ENCODE measurements around the gene HSPA1A.

HSPA1A gene

DNA sequence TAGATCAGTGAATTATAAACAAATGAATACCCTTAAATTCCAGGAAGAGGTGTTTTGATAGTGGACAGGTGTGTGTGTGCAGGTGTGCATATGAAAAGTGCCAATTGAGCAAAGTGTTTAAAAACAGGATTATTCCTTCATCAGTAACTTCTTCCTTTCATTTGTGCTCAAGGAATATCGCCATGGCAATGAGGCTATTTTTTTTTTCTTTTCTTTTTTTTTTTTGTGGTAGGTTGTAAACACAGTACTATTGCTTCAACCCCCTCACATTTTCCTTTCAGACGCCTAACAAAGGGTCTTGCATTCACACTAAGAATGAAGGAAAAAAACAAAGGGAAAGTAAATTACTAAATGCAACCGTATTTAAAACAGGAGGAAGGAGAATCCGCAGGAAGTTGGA is 10.2 kb downstream of the HSPA1A start:
- H3K4me3 ChIP-seq (ENCODE audit: low read depth, low read length), result peak overlapping the region; percentile 38
- TF ChIP-seq, protein P1, sequence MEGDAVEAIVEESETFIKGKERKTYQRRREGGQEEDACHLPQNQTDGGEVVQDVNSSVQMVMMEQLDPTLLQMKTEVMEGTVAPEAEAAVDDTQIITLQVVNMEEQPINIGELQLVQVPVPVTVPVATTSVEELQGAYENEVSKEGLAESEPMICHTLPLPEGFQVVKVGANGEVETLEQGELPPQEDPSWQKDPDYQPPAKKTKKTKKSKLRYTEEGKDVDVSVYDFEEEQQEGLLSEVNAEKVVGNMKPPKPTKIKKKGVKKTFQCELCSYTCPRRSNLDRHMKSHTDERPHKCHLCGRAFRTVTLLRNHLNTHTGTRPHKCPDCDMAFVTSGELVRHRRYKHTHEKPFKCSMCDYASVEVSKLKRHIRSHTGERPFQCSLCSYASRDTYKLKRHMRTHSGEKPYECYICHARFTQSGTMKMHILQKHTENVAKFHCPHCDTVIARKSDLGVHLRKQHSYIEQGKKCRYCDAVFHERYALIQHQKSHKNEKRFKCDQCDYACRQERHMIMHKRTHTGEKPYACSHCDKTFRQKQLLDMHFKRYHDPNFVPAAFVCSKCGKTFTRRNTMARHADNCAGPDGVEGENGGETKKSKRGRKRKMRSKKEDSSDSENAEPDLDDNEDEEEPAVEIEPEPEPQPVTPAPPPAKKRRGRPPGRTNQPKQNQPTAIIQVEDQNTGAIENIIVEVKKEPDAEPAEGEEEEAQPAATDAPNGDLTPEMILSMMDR (IDR thresholded peaks at IDR 0.05; ENCODE audit: control insufficient read depth, extremely low read depth, insufficient read depth), result no peak

DNA sequence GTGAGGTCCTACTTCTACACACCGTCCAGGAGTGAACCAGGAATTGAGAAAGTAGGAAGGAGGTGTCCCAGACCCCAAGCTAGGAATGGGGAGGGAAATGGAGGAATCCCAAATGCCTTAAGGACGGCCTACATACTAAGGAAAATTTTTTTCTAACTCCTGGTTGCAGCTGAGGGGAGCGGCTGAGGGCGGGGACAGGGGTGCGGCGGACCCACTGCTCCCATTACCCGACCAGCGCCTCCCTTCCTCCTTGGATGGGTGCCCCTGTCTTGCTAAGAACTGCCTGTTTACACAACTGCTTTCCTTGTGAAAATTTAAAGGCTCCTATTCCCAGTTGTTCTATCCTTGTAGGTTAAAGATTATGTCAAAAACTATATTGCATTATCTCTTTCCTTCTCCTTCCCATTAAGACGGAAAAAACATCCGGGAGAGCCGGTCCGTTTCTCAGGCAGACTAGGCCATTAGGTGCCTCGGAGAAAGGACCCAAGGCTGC is 11.5 kb downstream of the HSPA1A start:
- peak overlapping the region; percentile 60 for H3K4me3 ChIP-seq (ENCODE audit: low read depth, low read length)
- TF ChIP-seq, protein P1 (IDR thresholded peaks at IDR 0.05; ENCODE audit: control insufficient read depth, extremely low read depth, insufficient read depth), result no peak
- DNase-seq (ENCODE audit: low read depth), result no peak

More for the DNA sequence above, 10.2 kb downstream of the HSPA1A start:
- DNase-seq (ENCODE audit: low read depth), result no peak

DNA sequence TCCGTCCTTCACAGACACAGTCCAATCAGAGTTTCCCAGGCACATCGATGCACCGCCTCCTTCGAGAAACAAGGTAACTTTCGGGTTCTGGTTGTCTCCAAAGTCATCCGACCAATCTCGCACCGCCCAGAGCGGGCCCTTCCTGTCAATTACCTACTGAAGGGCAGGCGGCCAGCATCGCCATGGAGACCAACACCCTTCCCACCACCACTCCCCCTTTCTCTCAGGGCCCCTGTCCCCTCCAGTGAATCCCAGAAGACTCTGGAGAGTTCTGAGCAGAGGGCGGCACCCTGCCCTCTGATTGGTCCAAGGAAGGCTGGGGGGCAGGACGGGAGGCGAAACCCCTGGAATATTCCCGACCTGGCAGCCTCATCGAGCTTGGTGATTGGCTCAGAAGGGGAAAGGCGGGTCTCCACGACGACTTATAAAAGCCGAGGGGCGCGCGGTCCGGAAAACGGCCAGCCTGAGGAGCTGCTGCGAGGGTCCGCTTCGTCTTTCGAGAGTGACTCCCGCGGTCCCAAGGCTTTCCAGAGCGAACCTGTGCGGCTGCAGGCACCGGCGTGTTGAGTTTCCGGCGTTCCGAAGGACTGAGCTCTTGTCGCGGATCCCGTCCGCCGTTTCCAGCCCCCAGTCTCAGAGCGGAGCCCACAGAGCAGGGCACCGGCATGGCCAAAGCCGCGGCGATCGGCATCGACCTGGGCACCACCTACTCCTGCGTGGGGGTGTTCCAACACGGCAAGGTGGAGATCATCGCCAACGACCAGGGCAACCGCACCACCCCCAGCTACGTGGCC is 12.1 kb downstream of the HSPA1A start, which contains the start of gene HSPA1B:
Gene HSPA1B (plus strand): TSS at position 453 of the 794 bp plus-strand sequence. CDS start 213 bp downstream, at position 666.
- TF ChIP-seq, protein P1 (IDR thresholded peaks at IDR 0.05; ENCODE audit: control insufficient read depth, extremely low read depth, insufficient read depth), result no peak

DNA sequence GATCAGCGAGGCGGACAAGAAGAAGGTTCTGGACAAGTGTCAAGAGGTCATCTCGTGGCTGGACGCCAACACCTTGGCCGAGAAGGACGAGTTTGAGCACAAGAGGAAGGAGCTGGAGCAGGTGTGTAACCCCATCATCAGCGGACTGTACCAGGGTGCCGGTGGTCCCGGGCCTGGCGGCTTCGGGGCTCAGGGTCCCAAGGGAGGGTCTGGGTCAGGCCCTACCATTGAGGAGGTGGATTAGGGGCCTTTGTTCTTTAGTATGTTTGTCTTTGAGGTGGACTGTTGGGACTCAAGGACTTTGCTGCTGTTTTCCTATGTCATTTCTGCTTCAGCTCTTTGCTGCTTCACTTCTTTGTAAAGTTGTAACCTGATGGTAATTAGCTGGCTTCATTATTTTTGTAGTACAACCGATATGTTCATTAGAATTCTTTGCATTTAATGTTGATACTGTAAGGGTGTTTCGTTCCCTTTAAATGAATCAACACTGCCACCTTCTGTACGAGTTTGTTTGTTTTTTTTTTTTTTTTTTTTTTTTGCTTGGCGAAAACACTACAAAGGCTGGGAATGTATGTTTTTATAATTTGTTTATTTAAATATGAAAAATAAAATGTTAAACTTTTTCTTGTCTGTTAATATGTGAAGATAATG is 14.4 kb downstream of the HSPA1A start:
- peak overlapping the region; percentile 83 for H3K4me3 ChIP-seq (ENCODE audit: low read depth, low read length)
- no peak for DNase-seq (ENCODE audit: low read depth)

More for the DNA sequence above, 12.1 kb downstream of the HSPA1A start, which contains the start of gene HSPA1B:
- H3K4me3 ChIP-seq (ENCODE audit: low read depth, low read length), result peak within 1 kb of the TSS; percentile 78
- DNase-seq (ENCODE audit: low read depth), result peak; percentile 100

DNA sequence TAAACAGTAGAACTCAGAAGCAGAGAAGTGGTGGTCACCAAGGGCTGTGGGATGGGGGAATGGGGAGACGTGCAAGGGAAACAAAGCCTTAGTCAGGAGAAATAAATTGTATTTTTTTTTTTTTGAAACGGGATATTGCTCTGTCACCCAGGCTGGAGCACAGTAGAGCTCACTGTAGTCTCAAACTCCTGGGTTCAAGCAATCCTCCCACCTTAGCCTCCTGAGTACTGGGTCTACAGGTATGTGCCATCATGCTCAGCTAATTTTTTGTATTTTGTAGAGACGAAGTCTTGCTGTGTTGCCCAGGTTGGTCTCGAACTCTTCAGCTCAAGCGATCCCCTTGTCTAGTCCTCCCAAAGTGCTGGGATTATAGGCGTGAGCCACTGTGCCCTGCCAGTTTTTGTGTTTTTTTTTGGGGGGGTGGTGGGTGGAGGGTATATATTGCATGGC is 15.6 kb downstream of the HSPA1A start:
- TF ChIP-seq, protein P1 (IDR thresholded peaks at IDR 0.05; ENCODE audit: control insufficient read depth, extremely low read depth, insufficient read depth), result no peak
- DNase-seq (ENCODE audit: low read depth), result no peak
- peak overlapping the region; percentile 83 for H3K4me3 ChIP-seq (ENCODE audit: low read depth, low read length)

More for the DNA sequence above, 14.4 kb downstream of the HSPA1A start:
- TF ChIP-seq, protein P1 (IDR thresholded peaks at IDR 0.05; ENCODE audit: control insufficient read depth, extremely low read depth, insufficient read depth), result peak; percentile 29

DNA sequence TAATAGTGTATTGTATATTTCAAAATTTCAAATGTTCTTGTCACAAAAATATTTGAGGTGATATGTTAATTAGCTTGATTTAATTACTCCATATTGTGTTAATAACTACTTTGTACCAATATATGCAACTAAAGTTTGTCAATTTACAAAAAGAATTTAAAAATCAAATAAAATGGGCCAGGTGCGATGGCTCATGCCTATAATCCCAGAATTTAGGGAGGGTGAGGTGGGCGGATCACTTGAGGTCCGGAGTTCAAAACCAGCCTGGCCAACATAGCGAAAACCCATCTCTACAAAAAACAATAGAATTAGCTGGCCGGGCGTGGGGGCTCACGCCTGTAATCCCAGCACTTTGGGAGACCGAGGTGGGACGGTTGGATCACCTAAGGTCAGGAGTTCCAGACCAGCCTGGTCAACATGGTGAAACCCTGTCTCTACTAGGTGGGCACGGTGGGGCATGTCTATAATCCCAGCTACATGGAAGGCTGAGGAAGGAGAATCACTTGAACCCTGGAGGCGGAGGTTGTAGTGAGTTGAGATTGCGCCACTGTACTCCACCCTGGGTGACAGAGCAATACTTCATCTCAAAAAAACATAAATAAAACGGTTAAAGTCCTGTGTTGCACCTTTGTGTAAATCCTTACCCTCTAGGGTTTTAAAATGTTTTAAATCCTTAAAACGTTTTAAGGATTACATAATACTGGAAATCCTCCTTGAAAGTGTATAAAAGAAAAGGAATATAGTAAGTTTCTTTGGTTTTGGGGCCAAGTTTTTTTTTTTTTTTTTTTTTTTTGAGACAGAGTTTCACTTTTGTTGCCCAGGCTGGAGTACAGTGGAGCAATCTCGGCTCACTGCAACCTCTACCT is 16.2 kb downstream of the HSPA1A start:
- TF ChIP-seq, protein P1 (IDR thresholded peaks at IDR 0.05; ENCODE audit: control insufficient read depth, extremely low read depth, insufficient read depth), result no peak
- no peak for DNase-seq (ENCODE audit: low read depth)
- H3K4me3 ChIP-seq (ENCODE audit: low read depth, low read length), result peak overlapping the region; percentile 83
